Lung (tissue), 12 donors: ENCODE measurements around the gene ASCC1. TPM values are rescaled to one million over a fixed set of nuclear protein-coding genes. Genes with fewer than 3 reads are reported as not detected.

Experiments
- ATAC-seq: fragments of 200-7000 bp; cut with Tn5 transposase; one replicate; pipeline ENCODE4 v1.9.1; 2020; ENCODE audit warnings: moderate number of reproducible peaks; ENCODE audit not compliant: insufficient read depth, low FRiP score
- DNase-seq, 3 donors: peaks; one replicate each; pipeline ENCODE4 v3.0.0-alpha.2; 2013 to 2017
- H3K27ac ChIP-seq, 2 donors: one replicate each; pipeline ENCODE4 v1.5.1; 2013; ENCODE audit warnings: mild to moderate bottlenecking in 2 of 2, moderate library complexity in 2 of 2, control low read depth in 1 of 2, inconsistent platforms in 1 of 2, low read depth in 1 of 2, low read length in 1 of 2
- H3K27me3 ChIP-seq, 3 donors: one replicate each; pipeline ENCODE4 v1.5.1; 2013; ENCODE audit warnings: low read length in 2 of 3; ENCODE audit not compliant: control insufficient read depth in 3 of 3, insufficient read depth in 3 of 3
- H3K36me3 ChIP-seq, 4 donors: one replicate each; pipeline ENCODE4 v1.5.1; 2013; ENCODE audit warnings: low read length in 4 of 4, mild to moderate bottlenecking in 1 of 4, moderate library complexity in 1 of 4; ENCODE audit not compliant: control insufficient read depth in 4 of 4, insufficient read depth in 4 of 4
- H3K4me1 ChIP-seq, 5 donors: one replicate each; pipeline ENCODE4 v1.5.1; 2013; ENCODE audit warnings: low read length in 5 of 5, mild to moderate bottlenecking in 2 of 5, moderate library complexity in 1 of 5; ENCODE audit not compliant: control insufficient read depth in 5 of 5, insufficient read depth in 5 of 5
- H3K4me3 ChIP-seq: one replicate; pipeline ENCODE4 v1.5.1; 2013; ENCODE audit warnings: mild to moderate bottlenecking, control low read depth, moderate library complexity
- H3K9ac ChIP-seq, 2 donors: one replicate each; pipeline ENCODE4 v1.5.1; 2013; ENCODE audit warnings: low read length in 2 of 2, control low read depth in 1 of 2; ENCODE audit not compliant: insufficient read depth in 1 of 2
- H3K9me3 ChIP-seq, 4 donors: one replicate each; pipeline ENCODE4 v1.5.1; 2013; ENCODE audit warnings: low read length in 3 of 4, mild to moderate bottlenecking in 1 of 4, moderate library complexity in 1 of 4; ENCODE audit not compliant: control insufficient read depth in 4 of 4, insufficient read depth in 3 of 4
- WGBS, 2 donors: extraction: QIAGEN DNeasy Blood & Tissue Kit; methylation state at CpG; one replicate each; pipeline ENCODE4 v1.1.7; 2013; 5-methylcytosine and 5-hydroxymethylcytosine counted together
- polyA plus RNA-seq, 2 donors: library from polyadenylated mRNA; stranded (reverse); fragments of 200-250 nt; gene quantifications; one replicate each; pipeline ENCODE4 v1.2.1, GENCODE V29; 2013
- total RNA-seq, 2 donors: library from RNA; depleted of rRNA in 1 of 2; stranded (reverse); fragments of >200 nt in 1 of 2; gene quantifications; one replicate each; pipeline ENCODE4 v1.2.1, GENCODE V29; 2014 to 2021
- TF ChIP-seq, protein P1 (sequence below): IDR thresholded peaks from 2 replicates; pipeline ENCODE4 v1.5.1; 2012; ENCODE audit warnings: mild to moderate bottlenecking; ENCODE audit errors: control extremely low read depth, extremely low read depth
- donor health status: control.
- donor health status: control.
- donor health status: Bipolar disorder and iron deficiency.
- donor health status: healthy.
- donor health status: DM: yes; HTN: yes; CAD: no.

Gene ASCC1
- total and polyA plus RNA-seq, 4 donors, result 9.0 to 29.9 (median 24.2) TPM

DNA sequence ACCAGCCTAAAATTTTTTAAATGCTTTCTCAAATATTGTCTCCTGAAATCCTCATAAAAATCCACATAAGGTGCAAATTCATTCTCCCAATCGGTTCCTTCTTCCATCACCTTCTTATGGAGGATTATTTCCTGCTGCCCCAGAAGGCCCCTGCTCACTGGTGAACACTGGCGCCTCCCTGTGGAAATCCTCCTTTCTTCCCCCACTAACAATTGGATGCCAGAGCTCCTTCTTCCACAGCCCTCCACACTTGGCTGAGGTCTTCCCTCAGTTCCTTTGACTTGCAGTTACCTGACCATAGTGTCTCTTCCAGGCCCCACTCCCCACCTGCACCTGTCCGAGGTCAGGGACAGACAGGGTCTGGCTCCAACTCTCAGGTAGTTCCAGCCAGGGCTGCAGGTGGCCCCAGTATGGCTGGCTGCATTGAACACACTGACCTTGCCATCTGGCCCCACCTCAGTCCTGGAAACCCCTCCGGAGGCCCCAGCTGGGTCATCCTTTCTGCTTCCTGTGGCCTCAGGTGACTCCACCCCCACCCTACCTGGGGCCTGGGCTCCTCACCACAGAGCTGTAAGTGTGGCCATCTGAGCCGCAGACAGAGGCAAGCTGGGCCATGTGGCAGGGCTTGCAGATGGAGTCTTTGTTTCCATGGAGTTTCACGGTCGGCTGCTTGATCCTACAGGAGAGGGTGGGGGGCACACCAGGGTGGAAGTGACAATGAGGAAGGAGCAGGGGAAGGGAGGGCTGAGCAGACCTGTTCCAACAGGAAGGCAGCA is 146.1 kb downstream of the ASCC1 start:
- DNase-seq (peak in 1 of 3 donors; percentile 20), ATAC-seq (no peak)
- Histone ChIP-seq H3K36me3 (peaks cover 0 to 7% (median 0%) of the 10 kb centered on the region in 4 donors), H3K27ac (no peak overlapping the region), H3K9me3 (no peaks in the 10 kb centered on the region), H3K9ac (no peak overlapping the region), H3K4me3 (no peak overlapping the region), H3K4me1 (peaks cover 0 to 25% (median 7%) of the 10 kb centered on the region in 5 donors), H3K27me3 (no peaks in the 10 kb centered on the region)
- WGBS, 2 donors, result 49 to 74% methylated on average over 7 of the region's 7 CpGs
- TF ChIP-seq, protein P1, sequence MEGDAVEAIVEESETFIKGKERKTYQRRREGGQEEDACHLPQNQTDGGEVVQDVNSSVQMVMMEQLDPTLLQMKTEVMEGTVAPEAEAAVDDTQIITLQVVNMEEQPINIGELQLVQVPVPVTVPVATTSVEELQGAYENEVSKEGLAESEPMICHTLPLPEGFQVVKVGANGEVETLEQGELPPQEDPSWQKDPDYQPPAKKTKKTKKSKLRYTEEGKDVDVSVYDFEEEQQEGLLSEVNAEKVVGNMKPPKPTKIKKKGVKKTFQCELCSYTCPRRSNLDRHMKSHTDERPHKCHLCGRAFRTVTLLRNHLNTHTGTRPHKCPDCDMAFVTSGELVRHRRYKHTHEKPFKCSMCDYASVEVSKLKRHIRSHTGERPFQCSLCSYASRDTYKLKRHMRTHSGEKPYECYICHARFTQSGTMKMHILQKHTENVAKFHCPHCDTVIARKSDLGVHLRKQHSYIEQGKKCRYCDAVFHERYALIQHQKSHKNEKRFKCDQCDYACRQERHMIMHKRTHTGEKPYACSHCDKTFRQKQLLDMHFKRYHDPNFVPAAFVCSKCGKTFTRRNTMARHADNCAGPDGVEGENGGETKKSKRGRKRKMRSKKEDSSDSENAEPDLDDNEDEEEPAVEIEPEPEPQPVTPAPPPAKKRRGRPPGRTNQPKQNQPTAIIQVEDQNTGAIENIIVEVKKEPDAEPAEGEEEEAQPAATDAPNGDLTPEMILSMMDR, result no peak

DNA sequence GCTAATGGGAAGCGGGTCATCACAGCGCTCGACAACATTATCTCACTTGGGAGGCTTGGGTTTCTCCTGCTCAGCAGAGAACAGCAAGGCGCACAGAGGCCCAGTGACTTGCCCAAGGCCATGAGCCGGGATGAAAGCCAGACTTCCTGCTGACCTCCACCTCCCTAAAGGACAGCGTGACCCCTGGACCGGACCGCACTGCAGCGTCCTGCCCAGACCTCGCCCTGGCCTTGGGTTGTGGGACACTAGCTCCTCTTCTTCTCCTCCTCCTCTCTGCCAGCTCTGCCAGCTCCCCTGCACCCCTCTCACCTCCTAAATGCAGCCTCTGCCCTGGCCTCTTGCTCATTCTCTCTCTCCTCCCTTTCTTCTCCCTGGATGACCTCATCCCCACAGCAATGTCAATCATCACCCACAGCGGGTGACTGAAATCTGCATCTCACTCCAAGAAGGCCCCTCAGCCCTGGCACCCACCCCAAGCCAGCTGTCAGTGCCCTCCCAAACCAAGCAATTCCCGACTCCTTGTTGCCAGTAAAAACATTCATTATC is 147.1 kb downstream of the ASCC1 start:
- DNase-seq (no peak), ATAC-seq (no peak)
- peak overlapping the region in 1 of 2 donors; percentile 55 for H3K27ac ChIP-seq
- H3K36me3 ChIP-seq, result peaks cover 0 to 8% (median 0%) of the 10 kb centered on the region in 4 donors
- H3K9ac ChIP-seq, result no peak overlapping the region
- TF ChIP-seq, protein P1, result no peak
- 72 to 84% methylated on average over 12 of the region's 12 CpGs for WGBS, 2 donors
- peaks cover 0 to 24% (median 7%) of the 10 kb centered on the region in 5 donors for H3K4me1 ChIP-seq
- no peaks in the 10 kb centered on the region for H3K27me3 ChIP-seq
- H3K4me3 ChIP-seq, result no peak overlapping the region
- H3K9me3 ChIP-seq, result no peaks in the 10 kb centered on the region

DNA sequence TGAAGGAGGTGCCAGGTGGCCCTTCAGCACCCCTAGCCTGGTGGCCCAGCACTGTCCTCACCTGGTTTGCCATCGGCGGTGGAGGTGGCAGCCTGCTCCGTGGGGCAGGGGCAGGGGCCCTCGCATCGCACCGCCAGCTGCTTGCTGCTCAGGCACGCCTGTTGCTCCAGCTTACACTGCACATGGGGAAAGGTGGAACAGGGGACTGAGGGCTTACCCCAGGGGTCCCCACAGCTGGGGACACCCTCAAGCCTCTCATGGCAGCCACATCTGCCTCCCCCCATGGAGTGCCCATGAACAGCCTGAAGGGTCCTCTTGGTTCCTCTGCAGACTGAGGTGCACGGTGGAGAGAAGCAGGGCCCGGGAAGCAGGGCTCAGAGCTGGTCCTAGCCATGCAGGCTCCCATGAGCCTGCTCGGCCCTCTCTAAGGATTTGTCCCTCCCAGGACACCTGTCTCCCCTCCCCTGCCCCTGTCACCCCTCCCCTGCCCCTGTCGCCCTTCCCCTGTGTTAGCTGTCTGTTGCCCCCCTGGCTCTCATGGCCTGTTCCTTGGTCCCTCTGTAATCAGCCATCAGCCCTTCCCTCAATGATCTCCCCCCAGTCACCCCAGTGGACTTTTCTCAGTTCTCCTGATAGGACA is 147.8 kb downstream of the ASCC1 start:
- no peak overlapping the region for H3K27ac ChIP-seq
- H3K36me3 ChIP-seq, result peaks cover 0 to 13% (median 0%) of the 10 kb centered on the region in 4 donors
- TF ChIP-seq, protein P1, result no peak
- peaks cover 0 to 19% (median 7%) of the 10 kb centered on the region in 5 donors for H3K4me1 ChIP-seq
- no peaks in the 10 kb centered on the region for H3K9me3 ChIP-seq
- WGBS, 2 donors, result 94 to 97% methylated on average over 11 of the region's 11 CpGs
- H3K9ac ChIP-seq, result no peak overlapping the region
- no peak overlapping the region for H3K4me3 ChIP-seq
- DNase-seq, result no peak
- no peaks in the 10 kb centered on the region for H3K27me3 ChIP-seq
- ATAC-seq, result no peak
